Ascending aorta (tissue), 2 donors: ENCODE data around the gene SIAH2. TPM values are rescaled to one million over a fixed set of nuclear protein-coding genes. Genes with fewer than 3 reads are reported as not detected.
A peak's percentile ranks its signal among the peaks of the same experiment; 100 is the strongest.

Source experiments
- DNase-seq, 2 donors: peaks; one replicate each; pipeline ENCODE4 v3.0.0-alpha.2; 2019; ENCODE audit warnings: low spot score in 2 of 2
- H3K27ac ChIP-seq, 2 donors: fragments of 200-600 bp; sonication (generic); one replicate each; pipeline ENCODE4 v1.5.1; 2016 to 2017; ENCODE audit warnings: mild to moderate bottlenecking in 1 of 2
- H3K27me3 ChIP-seq: fragments of 200-600 bp; sonication (generic); one replicate; pipeline ENCODE4 v1.5.1; 2017
- H3K36me3 ChIP-seq, 2 donors: fragments of 200-600 bp; sonication (generic); one replicate each; pipeline ENCODE4 v1.5.1; 2016
- H3K4me1 ChIP-seq, 2 donors: fragments of 200-600 bp; sonication (generic); one replicate each; pipeline ENCODE4 v1.5.1; 2016 to 2017; ENCODE audit warnings: mild to moderate bottlenecking in 1 of 2
- H3K4me3 ChIP-seq, 2 donors: fragments of 200-600 bp; sonication (generic); one replicate each; pipeline ENCODE4 v1.5.1; 2016 to 2017; ENCODE audit warnings: mild to moderate bottlenecking in 1 of 2
- H3K9me3 ChIP-seq, 2 donors: fragments of 200-600 bp; sonication (generic); one replicate each; pipeline ENCODE4 v1.5.1; 2016
- intact Hi-C: fragments of 100-400 bp; cut with DNase I; formaldehyde crosslinking; loops from one replicate; pipeline ENCODE4 v1.15.1; 2023
- total RNA-seq: library from RNA; depleted of rRNA; stranded (reverse); fragments of >200 nt; gene quantifications from one replicate; pipeline ENCODE4 v1.1.0, GENCODE V29; 2016
- TF ChIP-seq, protein P1 (sequence below), 3 experiments: fragments of 200-600 bp in 2 of 3; fragments of 450-650 bp in 1 of 3; sonication (generic) in 2 of 3; IDR thresholded peaks; one replicate each; pipeline ENCODE4 v1.5.1; 2016 to 2019; ENCODE audit warnings: antibody characterized with exemption in 3 of 3, mild to moderate bottlenecking in 1 of 3, moderate library complexity in 1 of 3

SIAH2 gene
- total RNA-seq, 1 donor from 2014 or later = 50.9 TPM

DNA sequence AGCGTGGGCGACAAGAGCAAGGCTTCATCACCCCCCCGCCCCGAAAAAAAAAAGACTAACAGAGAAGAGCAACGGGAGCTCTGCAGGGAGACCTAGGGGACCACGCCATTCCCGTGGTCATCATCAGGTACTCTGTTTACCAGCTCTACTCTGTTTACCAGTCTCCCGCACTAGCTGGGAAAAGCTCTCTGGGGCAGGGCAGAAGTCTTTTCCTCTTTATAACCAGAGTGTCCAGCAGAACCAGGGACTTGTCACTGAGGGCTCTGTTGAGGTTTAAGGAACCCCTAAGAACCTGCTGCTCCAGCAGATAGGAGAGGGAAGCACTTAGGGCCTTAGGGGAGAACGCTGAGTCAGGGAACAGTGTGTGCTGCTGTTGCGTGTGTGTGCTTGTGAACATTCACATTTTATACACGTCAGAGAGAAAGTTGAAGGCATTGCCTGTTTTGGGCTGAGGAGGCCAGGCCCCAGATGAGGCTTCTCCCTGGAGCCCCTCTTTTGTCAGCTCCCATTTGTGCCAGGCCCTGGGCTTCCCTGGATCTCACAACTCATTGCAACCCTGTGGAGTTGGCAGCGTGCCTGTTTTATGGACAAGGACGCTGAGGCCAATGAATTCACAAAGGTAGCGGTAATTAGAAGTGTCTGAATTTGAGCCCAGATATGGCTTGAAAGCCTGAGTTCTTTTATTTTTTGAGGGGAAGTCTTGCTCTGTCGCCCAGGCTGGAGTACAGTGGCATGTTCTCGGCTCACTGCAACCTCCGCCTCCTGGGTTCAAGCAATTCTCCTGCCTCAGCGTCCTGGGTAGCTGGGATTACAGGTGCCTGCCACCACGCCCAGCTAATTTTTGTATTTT is 35.1 kb downstream of the SIAH2 start:
- Histone ChIP-seq H3K27me3 (no peaks in the 10 kb centered on the region), H3K4me1 (no peaks in the 10 kb centered on the region), H3K9me3 (no peaks in the 10 kb centered on the region), H3K4me3 (no peak overlapping the region), H3K27ac (peak overlapping the region in 1 of 2 donors; percentile 31), H3K36me3 (no peaks in the 10 kb centered on the region)
- intact Hi-C loops = loop anchor here (10.0 kb wide), 1 partner anchor 357 kb away; the partner anchor contains the start of gene MED12L
- TF ChIP-seq, protein P1, sequence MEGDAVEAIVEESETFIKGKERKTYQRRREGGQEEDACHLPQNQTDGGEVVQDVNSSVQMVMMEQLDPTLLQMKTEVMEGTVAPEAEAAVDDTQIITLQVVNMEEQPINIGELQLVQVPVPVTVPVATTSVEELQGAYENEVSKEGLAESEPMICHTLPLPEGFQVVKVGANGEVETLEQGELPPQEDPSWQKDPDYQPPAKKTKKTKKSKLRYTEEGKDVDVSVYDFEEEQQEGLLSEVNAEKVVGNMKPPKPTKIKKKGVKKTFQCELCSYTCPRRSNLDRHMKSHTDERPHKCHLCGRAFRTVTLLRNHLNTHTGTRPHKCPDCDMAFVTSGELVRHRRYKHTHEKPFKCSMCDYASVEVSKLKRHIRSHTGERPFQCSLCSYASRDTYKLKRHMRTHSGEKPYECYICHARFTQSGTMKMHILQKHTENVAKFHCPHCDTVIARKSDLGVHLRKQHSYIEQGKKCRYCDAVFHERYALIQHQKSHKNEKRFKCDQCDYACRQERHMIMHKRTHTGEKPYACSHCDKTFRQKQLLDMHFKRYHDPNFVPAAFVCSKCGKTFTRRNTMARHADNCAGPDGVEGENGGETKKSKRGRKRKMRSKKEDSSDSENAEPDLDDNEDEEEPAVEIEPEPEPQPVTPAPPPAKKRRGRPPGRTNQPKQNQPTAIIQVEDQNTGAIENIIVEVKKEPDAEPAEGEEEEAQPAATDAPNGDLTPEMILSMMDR (IDR thresholded peaks at IDR 0.05) = no peak
- peak in 1 of 2 donors; percentile 77 for DNase-seq

DNA sequence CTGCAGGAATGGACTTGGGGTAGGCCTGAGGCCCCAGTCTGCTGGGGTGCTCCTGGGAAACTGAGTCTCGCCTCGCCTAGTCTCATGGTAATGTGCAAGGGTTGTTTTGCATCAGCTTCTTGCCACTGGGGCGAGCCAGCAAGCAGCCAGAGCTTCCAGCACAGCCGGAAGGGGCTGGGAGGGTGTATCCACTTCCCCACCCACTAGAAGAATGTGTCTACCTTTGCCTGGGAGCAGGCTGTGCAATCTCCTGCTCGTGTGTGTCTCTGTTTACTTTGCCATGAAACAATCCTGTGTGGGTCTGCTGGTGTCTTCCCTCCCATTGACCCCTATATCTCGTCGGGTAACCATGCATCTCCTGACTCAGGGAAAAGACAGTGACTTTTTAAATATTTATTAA is 37.4 kb downstream of the SIAH2 start:
- Histone ChIP-seq H3K27me3 (no peaks in the 10 kb centered on the region), H3K9me3 (no peaks in the 10 kb centered on the region), H3K4me3 (no peak overlapping the region), H3K36me3 (no peaks in the 10 kb centered on the region), H3K4me1 (no peaks in the 10 kb centered on the region), H3K27ac (no peak overlapping the region)
- intact Hi-C loops = loop anchor here (10.0 kb wide), 1 partner anchor 359 kb away; the partner anchor contains the start of gene MED12L
- TF ChIP-seq, protein P1 (IDR thresholded peaks at IDR 0.05) = no peak
- DNase-seq = no peak

DNA sequence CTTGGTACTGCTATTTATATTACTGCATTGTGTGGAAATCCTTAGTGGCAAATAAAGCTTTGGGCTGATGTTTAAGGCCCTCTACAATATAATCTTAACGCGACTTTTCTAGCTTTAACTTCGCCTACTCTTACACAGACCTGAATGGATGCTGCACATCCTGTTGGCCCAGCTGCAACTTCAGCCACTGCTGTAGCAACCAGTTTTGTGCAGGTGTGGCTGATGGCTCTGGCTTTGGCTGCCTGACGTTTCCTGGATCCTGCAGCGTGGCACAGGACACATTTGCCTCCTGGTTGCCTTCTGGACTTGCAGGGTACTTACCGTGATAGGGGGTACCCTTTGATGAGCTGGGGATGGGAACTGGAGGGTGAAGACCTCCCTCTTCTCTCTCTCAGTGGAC is 39.0 kb downstream of the SIAH2 start:
- no peaks in the 10 kb centered on the region for H3K36me3 ChIP-seq
- DNase-seq = no peak
- no peak overlapping the region for H3K4me3 ChIP-seq
- no peaks in the 10 kb centered on the region for H3K4me1 ChIP-seq
- H3K9me3 ChIP-seq = no peaks in the 10 kb centered on the region
- no peak overlapping the region for H3K27ac ChIP-seq
- intact Hi-C loops = loop anchor here (5.0 to 10.0 kb wide), 2 partner anchors 63 to 361 kb away; partner anchors contain the start of gene MED12L
- no peaks in the 10 kb centered on the region for H3K27me3 ChIP-seq
- TF ChIP-seq, protein P1 (IDR thresholded peaks at IDR 0.05) = no peak

DNA sequence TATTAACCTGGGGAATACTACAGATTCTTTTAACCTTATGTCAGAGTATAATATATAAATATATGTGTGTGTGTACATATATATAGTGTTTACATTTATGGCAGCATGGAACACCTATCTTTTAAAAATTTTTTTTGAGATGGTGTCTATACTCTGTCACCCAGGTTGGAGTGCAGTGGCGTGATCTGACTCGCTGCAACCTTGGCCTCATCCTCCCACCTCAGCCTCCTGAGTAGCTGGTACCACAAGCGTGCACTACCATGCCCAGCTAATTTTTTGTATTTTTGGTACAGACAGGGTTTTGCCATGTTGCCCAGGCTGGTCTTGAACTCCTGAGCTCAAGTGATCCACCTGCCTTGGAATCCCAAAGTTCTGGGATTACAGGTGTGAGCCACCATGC is 40.7 kb downstream of the SIAH2 start:
- intact Hi-C loops = loop anchor here (1.0 to 10.0 kb wide), 3 partner anchors 65 to 424 kb away; partner anchors contain the start of gene MED12L
- no peak for DNase-seq
- Histone ChIP-seq H3K36me3 (no peaks in the 10 kb centered on the region), H3K4me1 (no peaks in the 10 kb centered on the region), H3K4me3 (no peak overlapping the region), H3K27me3 (no peaks in the 10 kb centered on the region), H3K27ac (no peak overlapping the region), H3K9me3 (no peaks in the 10 kb centered on the region)
- TF ChIP-seq, protein P1 (IDR thresholded peaks at IDR 0.05) = no peak

DNA sequence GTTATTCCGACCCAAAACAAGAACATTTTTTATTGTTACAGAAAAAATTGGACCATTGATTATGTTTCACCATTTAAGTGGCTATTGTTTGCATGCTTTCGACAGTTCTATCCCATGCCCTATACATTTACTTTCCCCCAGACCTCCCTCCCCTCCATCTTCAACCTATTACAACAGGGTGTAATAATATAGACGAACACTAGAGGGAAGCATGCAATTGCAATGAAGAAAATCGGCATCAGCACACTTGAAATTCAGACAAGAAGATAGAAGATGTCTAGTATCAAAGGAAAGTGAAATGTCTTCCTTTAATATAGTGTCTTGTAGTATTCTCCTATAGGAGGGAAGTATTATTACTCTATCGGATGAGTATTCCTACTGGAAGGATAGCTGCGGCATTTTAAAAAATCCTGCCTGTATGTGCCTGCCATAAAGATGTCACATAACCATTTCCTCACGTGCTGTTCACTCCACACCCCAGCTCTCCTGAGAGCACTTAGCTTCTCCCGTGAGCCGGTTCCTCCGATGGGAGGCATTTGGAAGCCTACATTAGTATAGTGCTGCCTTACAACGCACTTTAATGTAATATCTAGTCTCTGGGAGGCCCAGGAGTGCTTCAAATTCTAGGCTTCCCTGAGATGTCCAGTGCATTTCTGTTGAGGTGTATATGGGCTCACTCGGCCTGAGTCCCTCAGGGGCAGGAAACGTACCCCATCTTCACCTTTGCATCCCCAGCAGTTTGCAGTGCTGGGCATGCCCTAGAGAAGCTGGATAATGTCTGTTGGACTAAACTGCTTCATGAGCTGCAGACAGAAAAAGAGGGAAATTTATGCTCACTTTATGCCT is 41.5 kb downstream of the SIAH2 start:
- DNase-seq = no peak
- H3K27me3 ChIP-seq = no peaks in the 10 kb centered on the region
- TF ChIP-seq, protein P1 (IDR thresholded peaks at IDR 0.05) = peak; percentile 68 to 85 (median 68)
- peak overlapping the region in 1 of 2 donors; percentile 30 for H3K4me3 ChIP-seq
- H3K27ac ChIP-seq = no peak overlapping the region
- H3K36me3 ChIP-seq = no peaks in the 10 kb centered on the region
- intact Hi-C loops = loop anchor here (1.0 to 10.0 kb wide), 5 partner anchors 43 to 425 kb away; partner anchors contain the start of gene MED12L
- H3K4me1 ChIP-seq = no peaks in the 10 kb centered on the region
- H3K9me3 ChIP-seq = no peaks in the 10 kb centered on the region
